ENCODE results near the gene SPHKAP.
A peak's percentile ranks its signal among the peaks of the same experiment; 100 is the strongest.
"Not testable (repeated sequence)": the region's sequence is repeated elsewhere in the genome, so short reads cannot be mapped to it uniquely, and the experiment has no call there.

The SPHKAP gene

GRCh38 chr2:228181098-228182019 is at the start of gene SPHKAP:
TSS of gene SPHKAP (minus strand) at chr2:228181687. CDS start at chr2:228181598, 89 bp downstream.
- DNase-seq (ENCODE audit: low spot score) = no peak
- TF ChIP-seq CTCF (IDR thresholded peaks at IDR 0.05; ENCODE audit: extremely low read depth, missing control alignments) = no peak

- TF ChIP-seq CTCF (IDR thresholded peaks at IDR 0.05; ENCODE audit: extremely low read depth, missing control alignments) = no peak
- DNase-seq (ENCODE audit: low spot score) = no peak
Measured at GRCh38 chr2:228227466-228227865, 46.0 kb upstream of the SPHKAP start.

DNA sequence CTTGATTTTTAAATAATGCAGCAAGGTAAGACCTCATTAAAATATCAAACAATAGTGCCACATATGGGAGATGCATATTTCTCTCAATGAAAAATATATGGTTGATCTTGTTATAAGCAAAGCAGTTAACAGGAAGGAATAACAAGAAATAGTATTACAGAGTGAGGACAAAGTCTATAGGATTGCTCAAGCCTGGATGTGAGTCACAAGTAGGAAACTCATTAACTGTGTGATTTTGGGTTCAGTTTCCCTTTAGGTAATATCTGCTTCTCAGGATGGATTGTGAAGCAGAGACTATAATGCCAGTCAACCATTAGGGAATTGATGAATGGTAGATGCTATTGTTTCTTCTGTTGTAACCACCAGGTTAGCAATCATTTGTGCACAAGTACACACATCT is 42.9 kb upstream of the SPHKAP start:
- DNase-seq (ENCODE audit: low spot score) = no peak
- no peak for TF ChIP-seq CTCF (IDR thresholded peaks at IDR 0.05; ENCODE audit: extremely low read depth, missing control alignments)

GRCh38 chr2:228218593-228218992 is 37.1 kb upstream of the SPHKAP start:
- DNase-seq (ENCODE audit: low spot score) = not testable (repeated sequence)

- DNase-seq (ENCODE audit: low spot score) = no peak
Measured at GRCh38 chr2:228197504-228197903, 16.0 kb upstream of the SPHKAP start.

DNA sequence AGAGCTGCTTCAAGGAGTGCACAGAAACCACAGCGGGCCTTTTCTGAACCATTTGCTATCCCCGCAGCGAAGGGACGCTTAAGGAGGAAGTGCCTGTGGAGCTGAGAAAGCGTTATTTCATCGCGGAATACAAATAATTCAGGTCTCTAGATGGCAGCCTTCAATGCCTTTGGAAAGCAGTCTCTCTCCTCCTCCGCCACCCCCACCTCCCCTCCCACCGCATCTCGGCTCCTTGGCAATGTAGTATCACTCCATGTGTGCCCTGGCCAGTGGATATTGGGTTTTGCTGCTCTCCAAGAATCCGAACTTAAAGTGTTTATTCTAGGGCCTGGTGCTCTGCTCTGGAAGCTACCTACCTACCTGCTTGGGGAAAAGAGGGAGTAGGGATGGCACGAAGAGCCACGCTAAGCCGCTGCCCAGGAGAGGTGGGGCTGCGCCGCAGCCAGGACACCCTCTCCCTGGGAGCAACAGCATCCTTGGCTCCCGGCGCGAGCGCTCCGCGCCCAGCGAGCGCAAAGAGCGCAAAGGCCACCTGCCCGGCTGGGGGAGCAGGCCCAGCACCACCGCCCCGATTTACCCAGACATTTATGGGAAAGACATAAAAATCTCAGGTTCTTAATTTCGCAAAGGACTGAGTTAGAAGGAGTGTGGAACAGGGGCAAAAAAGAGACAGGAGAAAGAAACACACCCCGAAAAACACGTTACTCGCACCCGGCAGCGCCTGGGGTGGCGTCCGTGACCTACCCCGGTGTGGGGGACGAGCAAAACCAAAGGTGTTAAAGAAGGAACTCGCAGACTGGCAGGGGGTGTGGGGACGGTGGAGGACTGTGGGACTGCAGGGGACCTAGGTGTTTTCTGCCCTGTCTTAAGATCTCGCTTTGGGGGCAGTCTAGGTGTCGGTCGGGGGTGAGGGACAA is 1.0 kb downstream of the SPHKAP start:
- DNase-seq (ENCODE audit: low spot score) = peak; percentile 22
- TF ChIP-seq CTCF (IDR thresholded peaks at IDR 0.05; ENCODE audit: extremely low read depth, missing control alignments) = no peak

More at GRCh38 chr2:228197504-228197903, 16.0 kb upstream of the SPHKAP start:
- TF ChIP-seq CTCF (IDR thresholded peaks at IDR 0.05; ENCODE audit: extremely low read depth, missing control alignments) = no peak

GRCh38 chr2:228167290-228167689 is 14.2 kb downstream of the SPHKAP start:
- DNase-seq (ENCODE audit: low spot score) = no peak
- no peak for TF ChIP-seq CTCF (IDR thresholded peaks at IDR 0.05; ENCODE audit: extremely low read depth, missing control alignments)
